ENCODE measurements around the gene ZNF112.
"Not testable (repeated sequence)": the region's sequence is repeated elsewhere in the genome, so short reads cannot be mapped to it uniquely, and the experiment has no call there.

ZNF112 gene

DNA sequence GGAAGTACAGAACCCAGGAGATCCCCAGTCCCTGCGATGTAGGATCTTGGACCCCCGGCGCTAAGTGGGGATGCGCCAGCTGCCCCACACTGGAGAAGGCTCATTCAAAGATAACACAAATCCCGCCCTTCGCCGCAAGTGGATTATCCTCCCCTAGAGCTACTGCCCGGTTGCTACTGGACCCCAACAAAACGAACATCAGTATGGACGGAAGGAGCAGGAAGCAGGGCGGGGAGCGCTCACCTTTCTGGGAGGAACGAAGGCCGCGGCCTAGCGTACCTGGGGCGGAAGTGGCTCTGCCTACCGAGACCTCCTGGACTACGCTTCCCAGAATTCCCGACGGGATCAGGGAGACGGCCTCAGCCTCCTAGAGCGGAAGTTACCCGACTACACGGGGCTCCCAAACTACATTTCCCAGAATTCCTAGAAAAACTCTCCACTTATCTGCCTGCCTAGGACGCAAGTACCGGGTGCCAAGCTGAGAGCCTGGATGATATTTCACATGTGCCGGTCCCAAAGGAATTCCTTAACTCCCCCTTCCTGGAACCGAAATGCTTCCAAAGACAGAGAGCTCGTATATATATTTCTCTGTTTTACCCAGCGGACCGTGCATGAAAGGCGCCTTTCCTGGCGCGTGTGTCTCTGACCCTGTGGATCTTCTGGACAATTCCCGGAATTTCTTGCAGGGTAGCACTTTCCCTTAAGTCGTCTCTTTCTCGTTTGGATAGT lies at the start of gene ZNF112:
Gene ZNF112, minus strand, starts transcription at position 298 of the 729 bp plus-strand sequence. CDS start 16,141 bp downstream, outside the sequence.
- no peak within 1 kb of the TSS for H3K4me3 ChIP-seq (ENCODE audit: low read depth, low read length)
- TF ChIP-seq, protein P1, sequence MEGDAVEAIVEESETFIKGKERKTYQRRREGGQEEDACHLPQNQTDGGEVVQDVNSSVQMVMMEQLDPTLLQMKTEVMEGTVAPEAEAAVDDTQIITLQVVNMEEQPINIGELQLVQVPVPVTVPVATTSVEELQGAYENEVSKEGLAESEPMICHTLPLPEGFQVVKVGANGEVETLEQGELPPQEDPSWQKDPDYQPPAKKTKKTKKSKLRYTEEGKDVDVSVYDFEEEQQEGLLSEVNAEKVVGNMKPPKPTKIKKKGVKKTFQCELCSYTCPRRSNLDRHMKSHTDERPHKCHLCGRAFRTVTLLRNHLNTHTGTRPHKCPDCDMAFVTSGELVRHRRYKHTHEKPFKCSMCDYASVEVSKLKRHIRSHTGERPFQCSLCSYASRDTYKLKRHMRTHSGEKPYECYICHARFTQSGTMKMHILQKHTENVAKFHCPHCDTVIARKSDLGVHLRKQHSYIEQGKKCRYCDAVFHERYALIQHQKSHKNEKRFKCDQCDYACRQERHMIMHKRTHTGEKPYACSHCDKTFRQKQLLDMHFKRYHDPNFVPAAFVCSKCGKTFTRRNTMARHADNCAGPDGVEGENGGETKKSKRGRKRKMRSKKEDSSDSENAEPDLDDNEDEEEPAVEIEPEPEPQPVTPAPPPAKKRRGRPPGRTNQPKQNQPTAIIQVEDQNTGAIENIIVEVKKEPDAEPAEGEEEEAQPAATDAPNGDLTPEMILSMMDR (IDR thresholded peaks at IDR 0.05; ENCODE audit: borderline replicate concordance, insufficient read depth, low read depth, low read length) = no peak

DNA sequence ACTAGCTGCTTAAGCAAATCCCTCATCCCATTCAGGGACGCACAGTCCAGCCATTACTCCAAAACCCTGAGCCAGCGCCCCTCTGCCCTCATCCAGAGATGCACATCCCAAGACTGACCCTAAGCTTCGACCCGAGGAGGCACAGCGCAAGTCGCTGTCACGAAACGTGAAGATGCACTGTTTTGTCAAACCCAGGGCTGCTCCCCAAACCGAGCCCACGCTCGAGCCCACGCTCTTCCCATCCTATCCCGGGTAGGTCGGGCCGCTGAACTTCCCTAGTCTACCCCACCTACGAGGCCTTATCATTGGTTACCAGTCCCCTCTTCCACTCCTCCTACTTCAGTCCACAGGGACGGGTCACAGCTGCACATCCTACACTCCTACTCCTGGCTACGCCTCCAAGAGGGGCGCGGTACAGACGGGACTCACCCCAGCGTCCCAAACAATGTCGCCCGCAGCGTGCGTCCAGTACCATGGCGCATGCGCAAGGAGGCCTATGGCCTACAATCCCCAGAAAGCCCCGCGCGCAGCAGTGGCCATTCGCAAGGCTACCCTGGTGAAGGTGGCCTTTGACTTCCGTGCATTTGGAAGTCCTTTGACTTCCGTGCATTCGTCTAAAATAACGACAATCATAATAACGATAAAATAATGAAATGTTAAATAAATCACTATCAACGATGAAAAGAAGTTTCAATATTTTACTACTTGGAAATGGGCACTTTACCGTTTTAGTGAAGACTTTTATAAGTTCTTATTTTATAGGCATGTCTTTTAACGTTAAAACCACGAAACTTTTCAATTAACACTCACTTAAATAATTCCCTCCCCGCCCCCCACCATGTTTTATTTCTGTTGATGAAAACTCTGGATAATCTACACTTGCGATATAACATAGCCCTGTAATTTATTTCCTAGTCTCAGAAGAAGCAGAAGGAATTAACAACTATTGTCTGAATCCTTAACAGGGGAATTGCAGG lies 44.9 kb upstream of the ZNF112 start, which contains the start of gene ZNF285:
Gene ZNF285, minus strand, starts transcription at position 470 of the 977 bp plus-strand sequence. CDS start 4,395 bp downstream, outside the sequence.
- TF ChIP-seq, protein P1 (IDR thresholded peaks at IDR 0.05; ENCODE audit: borderline replicate concordance, insufficient read depth, low read depth, low read length) = no peak
- no peak within 1 kb of the TSS for H3K4me3 ChIP-seq (ENCODE audit: low read depth, low read length)

DNA sequence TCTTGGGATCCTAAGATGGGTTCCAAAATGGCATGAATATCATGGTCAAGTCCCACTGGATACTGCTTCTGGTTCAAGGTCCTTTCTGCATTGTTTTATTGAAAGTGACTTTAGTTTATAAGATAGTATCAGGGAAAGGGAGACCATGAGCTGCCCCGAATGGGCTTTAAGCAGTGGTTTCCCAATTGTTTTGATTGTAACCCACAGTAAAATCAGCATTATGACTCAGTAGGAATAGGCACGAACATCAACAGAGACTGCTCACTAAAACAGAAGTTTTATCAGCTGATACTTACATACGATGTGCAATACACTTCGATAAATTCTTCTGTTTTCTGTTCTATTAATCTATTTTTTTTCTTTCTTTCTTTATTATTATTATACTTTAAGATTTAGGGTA lies 32.8 kb upstream of the ZNF112 start:
- H3K4me3 ChIP-seq (ENCODE audit: low read depth, low read length) = not testable (repeated sequence)

DNA sequence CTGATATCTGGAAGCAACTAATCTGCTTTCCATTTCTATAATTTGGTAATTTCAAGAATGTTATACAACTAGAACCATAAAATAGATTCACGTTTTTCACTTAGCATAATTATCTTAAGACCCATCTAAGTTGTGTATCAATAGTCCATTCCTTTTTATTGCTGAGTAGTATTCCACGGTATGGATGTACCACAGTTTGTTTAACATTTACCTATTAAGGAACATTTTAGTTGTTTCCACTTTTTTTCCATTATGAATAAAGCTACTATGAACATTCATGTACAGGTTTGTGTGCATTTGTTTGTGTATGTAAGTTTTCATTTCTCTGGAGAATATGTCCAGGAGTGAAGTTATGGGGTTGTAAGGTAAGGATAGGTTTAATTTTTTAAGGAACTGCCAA lies 18.3 kb upstream of the ZNF112 start:
- no peak overlapping the region for H3K4me3 ChIP-seq (ENCODE audit: low read depth, low read length)
- TF ChIP-seq, protein P1 (IDR thresholded peaks at IDR 0.05; ENCODE audit: borderline replicate concordance, insufficient read depth, low read depth, low read length) = no peak

DNA sequence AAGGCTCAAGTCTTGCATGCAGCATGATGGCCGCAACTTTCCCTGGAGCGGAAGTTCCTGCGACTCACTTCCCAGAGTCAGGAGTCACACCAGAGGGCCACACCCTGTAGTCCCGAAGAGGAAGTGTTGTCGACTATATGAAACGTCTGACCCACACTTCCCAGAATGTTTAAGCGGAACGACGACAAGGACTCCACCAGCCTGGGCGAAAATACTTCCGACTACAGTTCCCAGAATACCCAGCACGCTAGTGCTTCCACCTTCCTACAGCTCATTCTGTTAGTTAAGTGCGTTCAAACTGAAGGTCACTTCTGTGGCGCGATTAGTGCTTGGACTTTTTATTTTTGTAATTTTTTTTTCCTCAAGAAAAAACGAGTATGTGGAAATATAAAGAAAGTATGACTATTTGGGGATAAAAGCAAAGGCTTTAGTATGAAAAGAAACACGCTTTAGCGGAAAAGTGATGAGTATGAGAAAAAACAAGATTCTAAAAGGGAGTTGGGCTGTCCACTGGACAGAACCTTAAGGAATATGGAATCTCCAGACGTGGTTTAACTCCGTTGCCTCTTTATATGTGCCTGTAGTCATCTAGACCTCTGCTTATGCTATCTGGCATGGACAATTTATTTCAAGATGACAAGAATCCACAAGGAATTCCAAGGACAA lies 15.5 kb upstream of the ZNF112 start:
- no peak overlapping the region for H3K4me3 ChIP-seq (ENCODE audit: low read depth, low read length)

DNA sequence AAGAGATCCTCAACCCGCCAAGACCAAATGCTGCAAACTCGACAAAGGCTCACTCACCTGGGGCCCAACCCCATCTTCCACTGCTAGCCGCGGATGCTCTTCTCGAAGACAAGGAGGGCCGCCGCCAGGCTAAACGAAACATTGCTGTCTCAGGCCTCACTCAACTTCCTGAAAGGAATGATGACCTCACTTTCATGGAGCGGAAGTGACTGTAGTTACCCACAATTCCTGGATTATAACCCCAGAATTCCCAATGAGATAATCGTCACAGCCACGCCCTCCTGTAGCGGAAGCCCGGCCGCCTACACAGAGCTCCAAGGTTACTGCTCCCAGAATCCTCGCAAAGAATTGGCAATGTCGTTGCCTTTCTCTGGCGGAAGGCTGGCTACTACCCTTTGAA lies 10.5 kb upstream of the ZNF112 start:
- TF ChIP-seq, protein P1 (IDR thresholded peaks at IDR 0.05; ENCODE audit: borderline replicate concordance, insufficient read depth, low read depth, low read length) = no peak
- H3K4me3 ChIP-seq (ENCODE audit: low read depth, low read length) = no peak overlapping the region

More for the DNA sequence above, 15.5 kb upstream of the ZNF112 start:
- TF ChIP-seq, protein P1 (IDR thresholded peaks at IDR 0.05; ENCODE audit: borderline replicate concordance, insufficient read depth, low read depth, low read length) = no peak

DNA sequence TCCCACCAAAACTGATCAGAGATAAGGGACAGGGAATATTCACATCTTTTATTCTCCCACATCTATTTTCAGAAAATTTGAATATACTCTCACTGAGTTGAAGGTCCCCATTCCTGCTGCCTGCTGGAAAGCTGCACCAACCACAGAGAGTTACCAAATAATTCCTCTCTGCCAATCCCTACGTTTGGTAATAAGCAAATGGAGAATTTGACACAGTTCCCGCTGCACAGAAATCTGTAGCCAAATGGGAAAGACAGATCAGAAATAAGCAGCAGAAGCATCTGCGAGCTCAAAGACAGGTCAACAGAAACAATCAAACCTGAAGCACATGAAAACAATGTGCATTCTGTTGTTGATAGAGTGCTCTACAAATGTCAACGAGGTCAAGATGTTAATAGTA lies 9.9 kb downstream of the ZNF112 start:
- H3K4me3 ChIP-seq (ENCODE audit: low read depth, low read length) = no peak overlapping the region
- TF ChIP-seq, protein P1 (IDR thresholded peaks at IDR 0.05; ENCODE audit: borderline replicate concordance, insufficient read depth, low read depth, low read length) = no peak
